DOHH2 (cell line): ENCODE measurements around the gene IL1RAP.

Experiments
- H3F3A ChIP-seq: fragments of 200-600 bp; sonication (generic), shearing (Covaris generic); 2 replicates; pipeline ENCODE4 v1.6.0; 2016; ENCODE audit warnings: antibody characterized with exemption, mild to moderate bottlenecking; ENCODE audit not compliant: control insufficient read depth, insufficient read depth
- H3K27ac ChIP-seq: fragments of 200-600 bp; sonication (generic); 2 replicates; pipeline ENCODE4 v1.5.1; 2014; ENCODE audit warnings: low read depth, mild to moderate bottlenecking, low read length, moderate library complexity
- H3K27me3 ChIP-seq: fragments of 200-600 bp; sonication (generic); 2 replicates; pipeline ENCODE4 v1.6.1; 2014; ENCODE audit warnings: mild to moderate bottlenecking, low read length, mixed read lengths; ENCODE audit not compliant: control insufficient read depth
- H3K36me3 ChIP-seq: fragments of 200-600 bp; sonication (generic); 2 replicates; pipeline ENCODE4 v1.6.1; 2014; ENCODE audit warnings: mild to moderate bottlenecking, low read length, moderate library complexity, mixed read lengths; ENCODE audit not compliant: control insufficient read depth
- H3K4me1 ChIP-seq: fragments of 200-600 bp; sonication (generic); 2 replicates; pipeline ENCODE4 v1.6.1; 2014; ENCODE audit warnings: mild to moderate bottlenecking, low read length, mixed read lengths; ENCODE audit not compliant: control insufficient read depth
- H3K4me2 ChIP-seq: fragments of 200-600 bp; sonication (generic); 2 replicates; pipeline ENCODE4 v1.6.0; 2014; ENCODE audit warnings: mild to moderate bottlenecking, low read length, moderate library complexity
- H3K4me3 ChIP-seq: fragments of 200-600 bp; sonication (generic); 2 replicates; pipeline ENCODE4 v1.5.1; 2014; ENCODE audit warnings: mild to moderate bottlenecking, low read length, mixed read lengths
- H3K79me2 ChIP-seq: fragments of 200-600 bp; sonication (generic); 2 replicates; pipeline ENCODE4 v1.6.1; 2014; ENCODE audit warnings: mild to moderate bottlenecking, low read length, mixed read lengths; ENCODE audit not compliant: control insufficient read depth
- H3K9me2 ChIP-seq: fragments of 200-600 bp; sonication (generic); replicated peaks from 2 replicates; pipeline ENCODE4 v1.6.1; 2014; ENCODE audit warnings: mild to moderate bottlenecking, low read length, mixed read lengths; ENCODE audit not compliant: control insufficient read depth
- H3K9me3 ChIP-seq: fragments of 200-600 bp; sonication (generic); 2 replicates; pipeline ENCODE4 v1.6.1; 2014; ENCODE audit warnings: antibody characterized with exemption, low read length, mixed read lengths; ENCODE audit not compliant: control insufficient read depth, insufficient read depth
- H4K20me1 ChIP-seq: fragments of 200-600 bp; sonication (generic); 2 replicates; pipeline ENCODE4 v1.6.0; 2014; ENCODE audit warnings: low read depth, mild to moderate bottlenecking, antibody characterized with exemption, low read length, moderate library complexity; ENCODE audit not compliant: control insufficient read depth, insufficient read depth
- EZH2phosphoT487 ChIP-seq: fragments of 200-600 bp; sonication (generic); IDR thresholded peaks from 2 replicates; pipeline ENCODE4 v1.6.1; 2017; ENCODE audit warnings: borderline replicate concordance, mild to moderate bottlenecking, antibody characterized with exemption, low read length, moderate library complexity, mixed read lengths
- TF ChIP-seq, protein P1 (sequence below): fragments of 200-600 bp; sonication (generic); IDR thresholded peaks from one replicate; pipeline ENCODE4 v1.5.1; 2014; ENCODE audit warnings: antibody characterized with exemption, mild to moderate bottlenecking, low read depth, low read length; ENCODE audit not compliant: poor library complexity, severe bottlenecking

Gene IL1RAP

DNA sequence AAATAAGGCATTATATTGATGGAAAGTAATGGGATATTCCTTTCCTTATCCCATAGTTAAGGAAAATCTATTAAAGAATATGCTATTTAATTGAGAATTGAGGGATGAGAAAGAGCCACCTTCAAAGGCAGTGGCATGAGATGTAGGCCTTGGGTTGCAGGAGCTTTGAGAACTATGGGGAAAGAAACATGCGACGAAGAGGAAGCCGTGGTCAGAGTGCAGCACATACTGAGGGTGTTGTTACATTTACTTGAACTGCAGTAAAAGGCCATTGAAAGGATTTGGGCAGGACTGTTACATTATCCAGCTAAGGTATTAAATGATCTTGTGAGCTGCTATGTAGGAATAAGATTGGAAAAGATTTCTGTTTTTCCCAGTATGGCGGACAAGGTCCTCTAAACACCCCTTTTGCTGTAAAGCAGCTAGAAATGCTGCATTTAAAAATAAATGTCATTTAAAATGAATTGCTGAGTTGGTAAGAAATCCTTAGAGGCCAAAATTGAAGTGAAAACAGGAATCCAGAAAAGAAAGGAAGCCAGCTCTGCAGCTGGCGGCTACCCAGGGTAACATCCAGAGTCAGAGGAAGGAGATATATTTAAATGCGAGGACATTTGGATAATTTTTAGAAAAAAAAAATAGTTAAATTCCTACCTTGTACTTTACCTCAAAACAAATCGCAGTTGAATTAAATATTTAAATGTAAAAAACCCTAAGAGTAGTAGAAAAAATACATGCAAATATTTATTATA, 61.7 kb downstream of the IL1RAP start:
- Histone ChIP-seq H3K27ac (no peak overlapping the region), H3K27me3 (no peaks in the 10 kb centered on the region), H3K4me1 (no peaks in the 10 kb centered on the region), H3K4me2 (no peak overlapping the region), H3K4me3 (no peak overlapping the region), H3K9me2 (no peaks in the 10 kb centered on the region), H4K20me1 (no peaks in the 10 kb centered on the region), H3K9me3 (no peaks in the 10 kb centered on the region), H3K36me3 (no peaks in the 10 kb centered on the region), H3F3A (no peaks in the 10 kb centered on the region), H3K79me2 (no peaks in the 10 kb centered on the region)
- TF ChIP-seq, protein P1, sequence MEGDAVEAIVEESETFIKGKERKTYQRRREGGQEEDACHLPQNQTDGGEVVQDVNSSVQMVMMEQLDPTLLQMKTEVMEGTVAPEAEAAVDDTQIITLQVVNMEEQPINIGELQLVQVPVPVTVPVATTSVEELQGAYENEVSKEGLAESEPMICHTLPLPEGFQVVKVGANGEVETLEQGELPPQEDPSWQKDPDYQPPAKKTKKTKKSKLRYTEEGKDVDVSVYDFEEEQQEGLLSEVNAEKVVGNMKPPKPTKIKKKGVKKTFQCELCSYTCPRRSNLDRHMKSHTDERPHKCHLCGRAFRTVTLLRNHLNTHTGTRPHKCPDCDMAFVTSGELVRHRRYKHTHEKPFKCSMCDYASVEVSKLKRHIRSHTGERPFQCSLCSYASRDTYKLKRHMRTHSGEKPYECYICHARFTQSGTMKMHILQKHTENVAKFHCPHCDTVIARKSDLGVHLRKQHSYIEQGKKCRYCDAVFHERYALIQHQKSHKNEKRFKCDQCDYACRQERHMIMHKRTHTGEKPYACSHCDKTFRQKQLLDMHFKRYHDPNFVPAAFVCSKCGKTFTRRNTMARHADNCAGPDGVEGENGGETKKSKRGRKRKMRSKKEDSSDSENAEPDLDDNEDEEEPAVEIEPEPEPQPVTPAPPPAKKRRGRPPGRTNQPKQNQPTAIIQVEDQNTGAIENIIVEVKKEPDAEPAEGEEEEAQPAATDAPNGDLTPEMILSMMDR, result no peak

DNA sequence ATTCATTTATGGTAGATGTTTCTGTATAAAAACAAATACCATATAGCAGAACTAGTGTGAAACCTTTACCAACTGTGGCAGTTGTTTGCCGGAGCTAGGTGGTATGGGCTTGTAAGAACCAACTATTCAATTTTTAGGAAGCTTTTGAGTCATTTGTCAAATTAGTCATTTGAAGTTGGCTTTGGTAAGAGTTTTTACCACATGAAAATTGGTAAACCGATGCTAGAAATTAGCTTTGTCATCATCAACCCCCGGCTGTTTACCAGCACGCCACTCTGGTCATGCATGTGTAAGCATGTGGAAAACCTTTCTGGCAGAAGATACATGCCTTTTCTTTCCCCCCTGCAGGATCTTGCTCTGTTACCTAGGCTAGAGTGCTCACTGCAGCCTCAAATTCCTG, 63.3 kb downstream of the IL1RAP start:
- TF ChIP-seq, protein P1, result no peak
- no peak for TF ChIP-seq EZH2phosphoT487
- Histone ChIP-seq H3K36me3 (no peaks in the 10 kb centered on the region), H3K9me2 (no peaks in the 10 kb centered on the region)

DNA sequence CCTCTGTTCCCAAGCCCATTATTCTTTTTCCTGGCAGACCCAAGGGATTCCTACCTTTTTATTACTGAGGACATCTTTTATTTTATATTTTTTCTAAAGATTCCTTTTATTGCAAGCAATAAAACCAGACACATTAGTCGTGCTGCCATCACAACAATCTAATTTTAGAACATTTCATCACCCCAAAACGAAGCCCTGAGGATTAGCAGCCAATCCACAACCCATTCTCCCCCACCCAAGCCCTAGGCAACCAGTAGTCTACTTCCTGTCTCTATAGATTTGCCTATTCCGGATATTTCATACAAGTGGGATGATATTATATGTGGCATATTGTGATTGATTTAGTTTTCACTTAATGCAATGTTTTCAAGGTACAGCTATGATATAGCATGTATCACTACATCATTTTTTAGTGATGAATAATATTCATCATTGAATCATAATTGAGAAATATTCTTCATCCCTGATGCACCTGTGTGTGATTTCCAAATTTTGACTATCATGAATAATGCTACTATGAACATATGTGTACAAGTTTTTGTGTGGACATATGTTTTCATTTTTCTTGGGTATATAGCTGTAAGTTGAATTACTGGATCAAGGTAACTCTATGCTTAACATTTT, 65.7 kb downstream of the IL1RAP start:
- TF ChIP-seq EZH2phosphoT487, result no peak
- TF ChIP-seq, protein P1, result no peak
- H3K4me3 ChIP-seq, result no peak overlapping the region
- no peaks in the 10 kb centered on the region for H3F3A ChIP-seq
- no peaks in the 10 kb centered on the region for H4K20me1 ChIP-seq
- H3K27me3 ChIP-seq, result no peaks in the 10 kb centered on the region
- no peak overlapping the region for H3K4me2 ChIP-seq
- no peaks in the 10 kb centered on the region for H3K4me1 ChIP-seq
- no peaks in the 10 kb centered on the region for H3K9me2 ChIP-seq
- H3K36me3 ChIP-seq, result no peaks in the 10 kb centered on the region
- H3K27ac ChIP-seq, result no peak overlapping the region
- H3K9me3 ChIP-seq, result no peaks in the 10 kb centered on the region
- no peaks in the 10 kb centered on the region for H3K79me2 ChIP-seq

More for the DNA sequence above, 63.3 kb downstream of the IL1RAP start:
- Histone ChIP-seq H3K4me1 (no peaks in the 10 kb centered on the region), H3K9me3 (no peaks in the 10 kb centered on the region), H4K20me1 (no peaks in the 10 kb centered on the region), H3K79me2 (no peaks in the 10 kb centered on the region), H3K4me3 (no peak overlapping the region), H3K27me3 (no peaks in the 10 kb centered on the region), H3K27ac (no peak overlapping the region), H3K4me2 (no peak overlapping the region), H3F3A (no peaks in the 10 kb centered on the region)
